Measurements from ENCODE around the gene NAGS.
"Not testable (repeated sequence)": the region's sequence is repeated elsewhere in the genome, so short reads cannot be mapped to it uniquely, and the experiment has no call there.

NAGS gene

DNA sequence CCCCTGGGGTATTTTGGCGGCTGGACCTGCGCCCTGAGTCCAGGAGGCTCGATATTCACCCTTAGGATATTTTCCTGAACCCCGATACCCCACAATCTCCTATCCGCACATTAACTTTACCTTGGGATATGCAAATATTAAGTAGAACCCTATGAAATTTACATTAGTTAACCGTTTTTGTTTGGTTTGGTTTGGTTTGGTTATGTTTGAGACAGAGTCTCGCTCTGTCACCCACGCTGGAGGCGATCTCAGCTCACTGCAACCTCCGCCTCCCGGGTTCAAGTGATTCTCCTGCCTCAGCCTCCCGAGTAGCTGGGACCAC, 9.3 kb upstream of the NAGS start:
- in situ Hi-C loops (cut with MboI; ENCODE audit: low sequenced_read_pairs, unreplicated experiment): loop anchor here (10.0 kb wide), 2 partner anchors 50 to 110 kb away; partner anchors contain the start of gene PPY
- DNase-seq (ENCODE audit: low spot score): no peak

DNA sequence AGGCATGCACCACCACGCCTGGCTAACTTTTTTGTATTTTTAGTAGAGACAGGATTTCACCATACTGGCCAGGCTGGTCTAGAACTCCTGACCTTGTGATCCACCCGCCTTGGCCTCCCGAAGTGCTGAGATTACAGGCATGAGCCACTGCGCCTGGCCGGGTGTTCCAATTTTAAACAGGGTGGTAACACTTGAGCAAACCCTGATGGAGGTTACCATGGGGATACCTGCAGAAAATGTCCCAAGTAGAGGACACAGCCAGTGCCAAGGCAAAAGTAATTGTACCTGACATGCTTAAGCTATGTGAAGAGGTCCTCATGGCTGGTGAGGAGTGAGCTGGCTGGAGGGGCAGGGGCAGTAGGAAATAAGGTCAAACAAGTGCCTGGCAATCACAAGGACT, 7.2 kb upstream of the NAGS start:
- in situ Hi-C loops (cut with MboI; ENCODE audit: low sequenced_read_pairs, unreplicated experiment): loop anchor here (10.0 kb wide), 2 partner anchors 52 to 112 kb away; partner anchors contain the start of gene PPY
- not testable (repeated sequence) for DNase-seq (ENCODE audit: low spot score)

More for the DNA sequence above, 9.3 kb upstream of the NAGS start:
- TF ChIP-seq, protein P1, sequence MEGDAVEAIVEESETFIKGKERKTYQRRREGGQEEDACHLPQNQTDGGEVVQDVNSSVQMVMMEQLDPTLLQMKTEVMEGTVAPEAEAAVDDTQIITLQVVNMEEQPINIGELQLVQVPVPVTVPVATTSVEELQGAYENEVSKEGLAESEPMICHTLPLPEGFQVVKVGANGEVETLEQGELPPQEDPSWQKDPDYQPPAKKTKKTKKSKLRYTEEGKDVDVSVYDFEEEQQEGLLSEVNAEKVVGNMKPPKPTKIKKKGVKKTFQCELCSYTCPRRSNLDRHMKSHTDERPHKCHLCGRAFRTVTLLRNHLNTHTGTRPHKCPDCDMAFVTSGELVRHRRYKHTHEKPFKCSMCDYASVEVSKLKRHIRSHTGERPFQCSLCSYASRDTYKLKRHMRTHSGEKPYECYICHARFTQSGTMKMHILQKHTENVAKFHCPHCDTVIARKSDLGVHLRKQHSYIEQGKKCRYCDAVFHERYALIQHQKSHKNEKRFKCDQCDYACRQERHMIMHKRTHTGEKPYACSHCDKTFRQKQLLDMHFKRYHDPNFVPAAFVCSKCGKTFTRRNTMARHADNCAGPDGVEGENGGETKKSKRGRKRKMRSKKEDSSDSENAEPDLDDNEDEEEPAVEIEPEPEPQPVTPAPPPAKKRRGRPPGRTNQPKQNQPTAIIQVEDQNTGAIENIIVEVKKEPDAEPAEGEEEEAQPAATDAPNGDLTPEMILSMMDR (IDR thresholded peaks at IDR 0.05; ENCODE audit: borderline replicate concordance, control extremely low read depth, extremely low read depth, insufficient read depth, missing control alignments): no peak

DNA sequence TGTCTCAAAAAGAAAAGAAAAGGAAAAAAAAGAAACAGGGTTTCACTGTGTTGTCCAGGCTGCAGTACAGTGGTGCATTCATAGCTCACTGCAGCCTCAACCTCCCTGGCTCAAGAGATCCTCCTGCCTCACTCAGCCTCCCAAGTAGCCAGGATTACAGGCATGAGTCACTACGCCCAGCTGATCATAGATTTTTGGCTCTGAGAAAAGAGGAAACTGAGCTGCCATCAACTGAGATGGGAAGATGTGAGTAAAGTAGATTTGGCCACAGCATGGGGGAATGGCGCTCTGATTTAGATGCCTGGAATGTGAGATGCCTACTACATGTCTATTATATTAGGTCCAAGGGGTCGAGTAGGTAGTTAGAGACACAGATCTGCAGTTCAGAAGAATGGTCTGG, 5.9 kb upstream of the NAGS start:
- TF ChIP-seq, protein P1 (IDR thresholded peaks at IDR 0.05; ENCODE audit: borderline replicate concordance, control extremely low read depth, extremely low read depth, insufficient read depth, missing control alignments): no peak
- in situ Hi-C loops (cut with MboI; ENCODE audit: low sequenced_read_pairs, unreplicated experiment): loop anchor here (10.0 kb wide), 2 partner anchors 54 to 114 kb away; partner anchors contain the start of gene PPY
- no peak for DNase-seq (ENCODE audit: low spot score)

DNA sequence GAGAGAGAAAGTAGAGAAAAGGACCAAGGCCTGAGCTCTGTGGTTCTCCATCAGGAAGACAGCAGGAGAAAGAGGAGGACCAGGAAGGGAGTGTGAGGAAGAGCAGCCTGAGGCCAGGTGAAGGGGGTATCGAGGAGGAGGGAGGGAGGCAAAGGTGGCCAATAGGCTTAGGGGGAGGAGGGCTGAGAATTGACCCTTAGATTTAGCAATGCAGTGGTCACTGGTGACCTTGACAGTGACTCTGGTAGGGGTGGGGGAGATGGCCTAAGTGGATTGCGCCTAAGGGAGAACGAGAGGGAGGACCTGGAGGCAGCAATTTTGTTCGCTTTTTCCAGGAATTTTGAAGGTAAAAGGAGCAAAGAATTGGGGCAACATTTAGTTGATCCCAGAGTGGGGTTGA, 5.4 kb upstream of the NAGS start:
- TF ChIP-seq, protein P1 (IDR thresholded peaks at IDR 0.05; ENCODE audit: borderline replicate concordance, control extremely low read depth, extremely low read depth, insufficient read depth, missing control alignments): no peak
- DNase-seq (ENCODE audit: low spot score): no peak
- in situ Hi-C loops (cut with MboI; ENCODE audit: low sequenced_read_pairs, unreplicated experiment): loop anchor here (10.0 kb wide), 2 partner anchors 54 to 114 kb away; partner anchors contain the start of gene PPY

DNA sequence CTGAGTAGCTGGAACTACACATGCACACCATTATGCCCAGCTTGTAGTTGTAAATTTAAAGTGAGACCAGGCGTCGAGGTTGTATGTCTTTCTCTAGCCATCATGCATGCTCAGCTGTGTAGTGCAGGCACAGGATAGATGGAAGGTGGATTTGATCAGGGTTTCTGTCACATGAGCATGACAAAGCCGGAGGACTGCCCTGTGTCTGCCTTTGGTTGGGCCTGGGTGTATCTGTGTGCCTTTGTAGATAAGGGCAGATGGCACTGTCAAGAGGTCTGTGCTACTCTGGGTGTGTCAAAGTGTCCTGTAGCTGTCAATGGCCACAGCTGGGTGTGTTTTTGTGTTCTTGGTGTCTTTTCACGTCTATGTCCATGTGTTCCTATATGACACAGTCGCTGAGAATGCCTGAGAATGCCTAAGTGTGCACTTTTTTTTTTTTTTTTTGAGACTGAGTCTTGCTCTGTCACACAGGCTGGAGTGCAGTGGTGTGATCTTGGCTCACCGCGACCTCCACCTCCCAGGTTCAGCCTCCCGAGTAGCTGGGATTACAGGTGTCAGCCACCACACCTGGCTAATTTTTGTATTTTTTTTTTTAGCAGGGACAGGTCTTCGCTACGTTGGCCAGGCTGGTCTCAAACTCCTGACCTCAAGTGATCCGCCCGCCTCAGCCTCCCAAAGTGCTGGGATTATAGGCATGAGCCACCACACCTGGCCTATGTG, 4.1 kb upstream of the NAGS start:
- DNase-seq (ENCODE audit: low spot score): no peak
- in situ Hi-C loops (cut with MboI; ENCODE audit: low sequenced_read_pairs, unreplicated experiment): no loop called here
- TF ChIP-seq, protein P1 (IDR thresholded peaks at IDR 0.05; ENCODE audit: borderline replicate concordance, control extremely low read depth, extremely low read depth, insufficient read depth, missing control alignments): no peak

DNA sequence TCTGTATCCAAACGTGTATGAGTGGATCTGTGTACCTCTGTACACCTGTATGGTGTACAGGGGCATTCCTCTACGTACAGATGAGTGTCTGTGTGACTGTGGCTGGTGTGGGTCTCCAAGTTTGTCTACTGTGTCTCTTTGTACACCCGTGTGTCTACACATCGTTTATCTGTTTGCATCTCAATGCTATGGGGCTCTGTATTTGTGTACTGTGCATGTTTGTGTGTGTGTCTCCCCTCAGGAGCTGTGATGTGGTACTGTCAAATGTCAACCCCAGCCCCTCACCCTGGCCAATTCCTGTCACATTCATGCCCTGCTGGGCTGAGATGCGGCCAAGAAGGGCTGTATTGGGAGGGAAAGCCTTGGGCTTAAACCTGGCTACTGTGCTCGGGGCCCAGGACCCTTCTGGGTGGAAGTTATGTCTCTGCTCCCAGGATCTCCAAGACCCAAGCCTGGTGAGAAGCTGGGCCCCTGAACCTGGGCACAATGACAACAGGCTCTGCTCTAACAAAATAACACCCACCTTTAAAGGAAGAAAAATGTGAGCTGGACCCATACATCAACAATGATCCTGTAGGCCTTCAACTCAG, 3.5 kb upstream of the NAGS start:
- DNase-seq (ENCODE audit: low spot score): no peak
- TF ChIP-seq, protein P1 (IDR thresholded peaks at IDR 0.05; ENCODE audit: borderline replicate concordance, control extremely low read depth, extremely low read depth, insufficient read depth, missing control alignments): no peak
- in situ Hi-C loops (cut with MboI; ENCODE audit: low sequenced_read_pairs, unreplicated experiment): no loop called here

DNA sequence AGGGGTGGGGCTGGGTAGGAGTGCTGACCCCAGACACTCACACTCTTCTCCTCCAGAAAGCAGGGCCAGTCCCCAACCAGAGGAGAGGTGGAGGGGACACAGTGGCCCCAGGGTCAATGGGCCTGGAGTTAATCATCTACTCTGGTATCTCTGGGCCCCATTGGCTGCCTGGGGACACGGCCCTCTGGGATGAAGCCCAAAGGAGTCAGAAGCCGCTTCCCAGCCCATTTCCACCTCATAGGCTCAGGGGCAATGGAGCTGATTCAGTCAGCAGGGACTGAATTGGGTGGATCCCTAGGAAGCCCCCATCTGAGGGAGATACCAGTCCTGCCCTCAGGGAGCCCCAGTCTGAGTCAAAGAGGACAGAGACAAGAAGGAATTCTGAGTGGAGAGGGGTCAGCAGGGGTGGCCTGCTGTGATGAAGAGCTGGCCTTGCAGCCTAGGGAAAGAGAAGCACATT, 2.9 kb upstream of the NAGS start:
- DNase-seq (ENCODE audit: low spot score): no peak
- TF ChIP-seq, protein P1 (IDR thresholded peaks at IDR 0.05; ENCODE audit: borderline replicate concordance, control extremely low read depth, extremely low read depth, insufficient read depth, missing control alignments): no peak
- in situ Hi-C loops (cut with MboI; ENCODE audit: low sequenced_read_pairs, unreplicated experiment): no loop called here
